HG02759 (cell line): Measurements from ENCODE around the gene FAM20B.
"Not testable (repeated sequence)": the region's sequence is repeated elsewhere in the genome, so short reads cannot be mapped to it uniquely, and the experiment has no call there.

ENCODE experiments used
- ATAC-seq: cut with Tn5 transposase; IDR thresholded peaks from one replicate; pipeline ENCODE4 v1.9.1; 2021; ENCODE audit warnings: mild to moderate bottlenecking, moderate library complexity; ENCODE audit not compliant: unreplicated experiment

Gene FAM20B

DNA sequence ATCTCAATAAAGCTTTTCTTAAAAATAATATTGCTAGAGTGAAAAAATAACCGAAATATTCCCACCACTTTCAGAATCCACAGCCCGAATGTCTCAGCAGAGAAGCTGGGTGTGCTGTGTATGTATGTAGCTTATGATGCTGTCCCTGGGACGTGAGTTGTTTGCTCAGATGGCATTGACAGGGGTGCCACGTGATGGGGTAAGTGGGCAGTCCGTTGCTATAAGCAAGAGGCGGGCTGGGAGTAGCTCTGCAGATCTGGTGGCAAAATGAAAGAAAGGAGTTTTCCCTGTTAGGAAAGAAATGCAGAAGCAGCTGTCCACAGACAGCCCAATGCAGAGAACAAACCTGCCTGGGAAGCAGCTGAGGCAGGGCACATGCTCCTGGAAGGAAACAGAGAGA, 3.8 kb upstream of the FAM20B start:
- ATAC-seq, result no peak

DNA sequence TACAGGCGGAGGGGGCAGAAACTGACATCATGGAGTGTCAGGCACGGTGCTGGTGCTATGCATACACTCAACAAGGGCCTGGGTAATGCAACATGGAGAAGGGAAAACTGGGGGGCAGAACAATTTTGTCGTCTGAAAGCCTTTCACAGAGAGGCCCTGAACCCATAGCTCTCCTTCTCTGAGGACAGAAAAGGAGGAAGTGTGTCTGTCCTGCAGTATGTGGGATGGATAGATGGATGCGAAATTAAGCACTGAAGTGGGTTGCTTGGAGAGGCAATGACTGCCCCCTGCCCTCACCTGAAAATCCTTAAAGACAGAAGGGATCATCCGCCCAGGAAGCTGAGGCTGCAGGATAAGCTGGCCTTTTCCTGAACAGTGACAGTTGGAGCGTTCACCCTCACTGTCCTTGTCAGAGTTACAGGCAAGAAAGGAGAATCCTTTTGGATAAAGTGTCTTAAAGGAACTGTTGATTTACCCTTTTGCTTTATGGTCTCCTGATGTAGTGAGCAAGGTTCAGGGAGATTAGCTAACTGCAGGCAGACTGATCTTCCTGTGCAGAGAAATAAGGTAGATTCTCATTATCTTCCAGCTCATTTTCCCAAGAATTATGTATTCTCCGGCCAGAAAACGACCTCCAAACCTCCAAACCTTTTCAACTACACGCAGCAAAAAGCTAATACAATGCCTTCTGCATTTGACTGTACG, 1.6 kb upstream of the FAM20B start:
- no peak for ATAC-seq

GRCh38 chr1:179025975-179026812, 500 bp downstream of the FAM20B start:
- peak; percentile 82 for ATAC-seq

GRCh38 chr1:179026813-179027669, 1.3 kb downstream of the FAM20B start:
- no peak for ATAC-seq

DNA sequence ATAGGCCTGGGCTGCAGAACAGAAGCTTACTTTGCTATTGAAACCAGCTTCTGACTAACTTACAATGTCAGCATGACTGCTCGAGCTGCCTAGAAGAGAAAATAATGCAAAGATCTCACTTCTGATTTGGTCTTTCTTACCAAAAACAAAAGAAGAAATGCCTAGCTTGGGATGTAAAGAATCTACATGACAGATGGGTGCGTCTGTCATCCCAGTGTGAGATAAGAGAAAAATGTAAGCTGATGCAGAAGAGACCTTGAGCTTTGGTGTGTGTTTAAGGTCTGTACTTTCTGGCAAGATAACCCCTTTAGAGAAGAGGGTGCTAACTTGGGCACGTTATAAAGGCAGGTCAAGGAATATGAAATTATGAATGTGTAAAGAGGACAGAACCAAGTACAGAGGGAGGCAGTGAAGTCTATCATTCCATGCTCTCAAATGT, 3.6 kb downstream of the FAM20B start:
- ATAC-seq, result no peak

DNA sequence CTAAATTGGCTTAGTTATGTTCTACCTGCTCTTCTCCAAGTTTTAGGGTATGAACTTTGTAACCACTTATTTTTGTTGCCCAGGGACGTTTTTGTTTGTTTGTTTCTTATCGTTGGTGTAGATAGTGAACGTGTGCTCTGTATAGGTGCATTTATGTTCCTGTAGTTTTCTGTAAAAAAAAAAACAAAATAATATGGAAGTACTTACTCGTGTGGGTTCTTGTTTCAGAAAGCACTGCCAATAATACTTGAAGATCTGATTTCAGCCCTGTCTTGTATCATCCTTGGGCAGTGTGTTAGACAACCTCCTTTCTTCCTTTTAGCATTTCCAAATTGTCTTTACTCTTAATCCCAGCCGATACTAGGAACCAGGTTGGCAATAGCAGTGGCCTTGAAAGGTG, 4.4 kb downstream of the FAM20B start:
- no peak for ATAC-seq

- ATAC-seq, result no peak
Observed at GRCh38 chr1:179030683-179031082, 5.0 kb downstream of the FAM20B start.

GRCh38 chr1:179031284-179031683, 5.6 kb downstream of the FAM20B start:
- no peak for ATAC-seq

DNA sequence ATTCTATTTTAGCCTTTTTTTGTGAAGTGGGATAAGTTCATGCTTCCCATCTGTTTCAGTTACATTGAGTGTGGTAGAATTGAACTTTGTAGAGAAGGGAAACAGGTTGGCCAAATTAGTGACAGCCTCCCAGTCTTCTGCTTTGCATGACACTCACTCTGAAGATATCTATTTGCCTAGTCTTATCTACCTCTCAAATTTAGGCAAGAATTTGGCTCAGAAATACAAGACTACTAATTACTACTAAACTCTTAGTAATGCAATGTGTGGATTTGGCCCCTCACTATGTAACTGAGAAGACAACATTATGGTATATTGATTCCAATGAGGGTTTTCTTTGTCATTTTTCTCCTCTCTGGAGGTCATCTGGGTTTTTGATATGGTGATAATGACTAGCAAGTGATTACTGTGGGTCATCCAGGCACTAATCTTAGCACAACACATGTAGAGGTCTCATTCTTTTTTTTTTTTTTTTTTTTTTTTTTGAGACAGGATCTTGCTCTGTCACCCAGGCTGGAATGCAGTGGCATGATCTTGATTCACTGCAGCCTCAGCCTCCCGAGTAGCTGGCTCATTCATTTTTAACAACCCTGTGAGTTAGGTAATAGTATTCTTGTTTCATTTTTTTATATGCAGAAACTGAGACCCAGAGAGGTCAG, 6.3 kb downstream of the FAM20B start:
- ATAC-seq, result no peak

DNA sequence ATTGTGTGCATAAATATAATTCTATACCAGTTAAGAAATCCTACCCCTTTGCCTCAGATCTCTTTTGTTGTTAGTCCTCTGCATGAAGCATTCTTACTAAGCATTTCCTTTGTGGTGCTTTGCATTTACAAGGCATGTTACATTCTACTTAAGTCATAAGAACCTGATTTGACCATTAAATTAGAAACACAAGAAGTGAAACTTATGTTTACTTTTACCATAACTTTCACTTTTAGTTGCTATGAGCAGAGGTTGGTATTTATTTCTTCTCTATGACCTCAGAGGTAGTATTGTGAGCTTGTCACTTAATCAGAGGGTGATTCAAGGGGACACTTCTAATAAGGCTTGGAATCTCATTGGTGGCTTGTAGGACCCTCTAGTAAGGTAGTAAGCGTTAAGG, 9.0 kb downstream of the FAM20B start:
- ATAC-seq, result peak; percentile 79

GRCh38 chr1:179036844-179037465, 11.3 kb downstream of the FAM20B start:
- peak; percentile 53 for ATAC-seq

DNA sequence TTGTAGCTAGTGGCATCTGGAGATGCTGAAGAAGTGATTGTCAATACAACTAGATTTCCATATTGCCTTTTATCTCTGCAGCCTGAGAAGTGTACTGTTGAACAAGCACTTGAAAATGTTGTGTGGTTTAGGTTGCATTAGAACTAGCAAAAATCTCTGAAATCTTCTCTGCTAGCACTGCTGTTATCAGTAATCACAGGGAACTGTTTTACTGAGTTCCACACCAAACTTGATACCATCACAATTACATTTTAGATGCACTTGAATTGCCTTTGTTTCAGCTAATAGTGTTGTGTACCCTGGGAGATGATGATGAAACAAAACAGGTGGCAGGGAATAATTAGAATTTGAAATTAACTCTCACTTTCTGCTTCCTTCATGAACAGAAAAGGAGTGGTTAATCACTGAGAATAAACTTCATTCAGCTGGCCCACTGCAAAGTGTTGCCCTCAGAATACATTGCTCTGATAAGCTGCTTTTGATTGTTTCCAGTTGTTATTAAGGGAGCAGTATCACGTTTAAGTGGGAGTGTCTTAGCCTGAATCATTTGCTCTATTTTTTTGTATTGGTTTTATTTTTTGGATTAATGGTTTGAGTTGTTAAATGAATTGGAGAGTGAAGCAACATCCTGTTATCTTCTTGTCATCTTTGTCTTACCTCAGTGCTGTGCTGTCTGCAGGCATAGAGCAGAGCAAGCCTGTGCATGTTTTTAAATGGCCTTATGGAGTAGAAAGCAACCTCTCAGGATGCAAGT, 13.0 kb downstream of the FAM20B start:
- ATAC-seq, result no peak

DNA sequence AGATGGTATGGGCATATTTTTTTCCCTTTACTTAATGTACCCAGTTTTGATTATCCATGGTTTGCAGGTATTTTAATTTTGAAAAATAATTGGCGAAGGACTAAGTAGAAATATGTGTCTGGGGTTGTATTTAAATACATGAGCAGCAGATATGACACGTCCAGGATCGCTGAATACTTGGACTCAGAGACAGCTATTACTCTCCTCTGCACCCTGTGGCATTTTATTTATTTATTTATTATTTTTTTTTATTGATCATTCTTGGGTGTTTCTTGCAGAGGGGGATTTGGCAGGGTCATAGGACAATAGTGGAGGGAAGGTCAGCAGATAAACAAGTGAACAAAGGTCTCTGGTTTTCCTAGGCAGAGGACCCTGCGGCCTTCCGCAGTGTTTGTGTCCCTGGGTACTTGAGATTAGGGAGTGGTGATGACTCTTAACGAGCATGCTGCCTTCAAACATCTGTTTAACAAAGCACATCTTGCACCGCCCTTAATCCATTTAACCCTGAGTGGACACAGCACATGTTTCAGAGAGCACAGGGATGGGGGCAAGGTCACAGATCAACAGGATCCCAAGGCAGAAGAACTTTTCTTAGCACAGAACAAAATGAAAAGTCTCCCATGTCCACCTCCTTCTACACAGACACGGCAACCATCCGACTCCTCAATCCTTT, 13.9 kb downstream of the FAM20B start:
- ATAC-seq, result not testable (repeated sequence)

GRCh38 chr1:179040175-179040551, 14.5 kb downstream of the FAM20B start:
- ATAC-seq, result not testable (repeated sequence)

DNA sequence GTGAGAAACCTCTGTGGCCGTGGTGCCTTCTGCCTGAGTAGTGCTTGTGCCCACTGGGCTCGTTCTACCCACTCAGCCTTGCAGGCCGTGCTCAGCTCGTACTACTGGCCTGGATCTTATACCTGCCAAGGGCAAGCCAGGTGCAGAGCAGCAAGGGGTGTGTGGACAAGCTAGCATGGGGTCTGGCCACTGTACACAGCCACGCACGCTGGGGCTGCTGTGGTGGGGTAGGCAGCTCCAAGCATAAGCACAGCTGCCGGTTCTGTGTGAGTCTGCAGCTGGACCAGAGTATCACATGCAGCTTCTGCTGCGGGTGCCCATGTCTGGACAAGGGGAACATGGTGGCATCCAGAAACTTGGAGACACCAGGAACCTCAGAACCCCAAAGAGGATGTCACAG, 16.4 kb downstream of the FAM20B start:
- no peak for ATAC-seq

- no peak for ATAC-seq
Observed at GRCh38 chr1:179042700-179043099, 17.0 kb downstream of the FAM20B start.

DNA sequence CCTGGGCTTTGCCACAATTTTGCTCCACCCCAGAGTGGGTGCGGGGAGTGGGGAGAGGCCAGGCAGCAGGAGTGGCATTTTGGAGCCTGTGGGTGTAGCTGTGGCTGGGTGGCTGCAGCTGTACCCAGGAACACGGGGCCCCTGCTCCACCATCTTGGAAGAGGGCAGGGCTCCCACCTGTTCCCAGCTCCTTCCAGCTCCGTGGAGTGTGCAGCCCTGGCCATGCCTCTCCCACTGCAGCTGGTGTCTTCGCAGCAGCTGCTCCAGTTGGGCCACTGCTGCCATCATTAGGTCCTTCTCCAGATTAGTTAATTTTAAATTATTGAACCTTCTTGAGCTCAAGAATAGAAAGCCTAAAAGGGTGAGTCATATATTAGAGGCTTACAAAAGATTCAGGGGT, 17.6 kb downstream of the FAM20B start:
- no peak for ATAC-seq

- no peak for ATAC-seq
Observed at GRCh38 chr1:179043907-179044306, 18.2 kb downstream of the FAM20B start.
